ENCODE data around the gene PXK.
"Not testable (repeated sequence)": the region's sequence is repeated elsewhere in the genome, so short reads cannot be mapped to it uniquely, and the experiment has no call there.

The PXK gene

DNA sequence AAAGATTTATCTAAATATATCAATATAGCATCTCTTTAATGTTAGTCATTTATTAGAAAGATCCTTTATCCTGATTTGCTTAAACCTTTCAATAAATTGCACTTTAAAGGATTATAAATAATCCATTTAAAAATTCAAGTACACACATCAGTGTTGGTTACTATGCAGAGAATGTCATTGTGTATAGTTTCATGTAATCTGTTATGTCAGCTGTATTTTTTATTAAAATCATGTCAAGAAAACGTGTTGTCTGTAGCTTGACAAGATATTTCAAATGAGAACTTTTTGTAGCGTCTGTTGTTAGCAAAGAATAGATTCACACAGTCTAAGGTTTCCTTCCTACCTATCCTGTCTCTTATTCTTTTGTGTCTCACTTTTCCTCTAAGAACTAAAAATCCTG is 93.1 kb downstream of the PXK start:
- Histone ChIP-seq H3K4me3 (ENCODE audit: low read depth in 1 of 2, low read length in 2 of 2) (no peak overlapping the region), H3K27ac (ENCODE audit: low read depth, low read length) (no peak overlapping the region), H3K27me3 (ENCODE audit: control insufficient read depth in 1 of 2, insufficient read depth in 2 of 2, low read length in 2 of 2) (no peaks in the 10 kb centered on the region), H3K36me3 (ENCODE audit: control insufficient read depth in 1 of 2, insufficient read depth in 2 of 2, low read length in 2 of 2) (peaks cover 65 to 80% of the 10 kb centered on the region in 2 donors), H3K9ac (ENCODE audit: low read depth in 1 of 2, low read length in 2 of 2) (no peak overlapping the region), H3K4me1 (ENCODE audit: control insufficient read depth in 1 of 2, insufficient read depth in 2 of 2, low read length in 2 of 2) (no peaks in the 10 kb centered on the region), H3K9me3 (ENCODE audit: control insufficient read depth in 1 of 2, low read length in 2 of 2) (no peaks in the 10 kb centered on the region)

DNA sequence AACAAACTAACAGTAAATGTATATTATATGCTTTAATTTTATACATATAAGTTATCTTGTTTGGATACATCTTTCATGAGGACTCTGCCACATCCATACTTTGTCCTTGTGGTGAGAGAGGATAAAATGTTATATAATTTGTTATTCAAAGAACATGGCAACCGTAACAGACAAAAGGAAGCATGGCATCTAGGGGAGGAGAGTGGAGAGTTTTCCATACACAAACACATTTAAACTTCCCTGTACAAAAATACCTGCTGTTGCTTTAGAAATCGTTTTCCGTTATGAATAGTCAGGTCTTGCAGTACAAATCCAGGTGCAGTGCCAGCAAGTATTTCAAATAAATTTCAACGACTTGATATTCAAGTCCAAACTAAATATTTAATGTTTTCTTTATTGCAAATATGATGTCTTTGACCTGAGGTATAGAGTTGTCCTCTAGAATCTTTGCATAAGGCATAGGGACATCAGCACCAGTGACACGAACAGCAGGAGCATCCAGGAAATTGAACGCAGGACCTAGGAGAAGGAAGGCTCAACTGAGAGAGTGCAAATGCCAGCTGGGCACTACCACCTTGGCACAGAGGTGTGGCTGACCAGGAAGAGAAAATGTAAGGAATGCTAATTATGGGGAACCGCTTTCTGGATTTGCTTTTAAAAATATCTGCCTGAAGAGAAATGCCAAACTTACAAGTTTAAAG is 95.1 kb downstream of the PXK start:
- H3K9me3 ChIP-seq (ENCODE audit: control insufficient read depth in 1 of 2, low read length in 2 of 2) = no peaks in the 10 kb centered on the region
- peaks cover 59 to 81% of the 10 kb centered on the region in 2 donors for H3K36me3 ChIP-seq (ENCODE audit: control insufficient read depth in 1 of 2, insufficient read depth in 2 of 2, low read length in 2 of 2)
- H3K4me1 ChIP-seq (ENCODE audit: control insufficient read depth in 1 of 2, insufficient read depth in 2 of 2, low read length in 2 of 2) = peaks cover 0 to 3% of the 10 kb centered on the region in 2 donors
- H3K9ac ChIP-seq (ENCODE audit: low read depth in 1 of 2, low read length in 2 of 2) = no peak overlapping the region
- no peak overlapping the region for H3K4me3 ChIP-seq (ENCODE audit: low read depth in 1 of 2, low read length in 2 of 2)
- H3K27me3 ChIP-seq (ENCODE audit: control insufficient read depth in 1 of 2, insufficient read depth in 2 of 2, low read length in 2 of 2) = no peaks in the 10 kb centered on the region
- no peak overlapping the region for H3K27ac ChIP-seq (ENCODE audit: low read depth, low read length)

DNA sequence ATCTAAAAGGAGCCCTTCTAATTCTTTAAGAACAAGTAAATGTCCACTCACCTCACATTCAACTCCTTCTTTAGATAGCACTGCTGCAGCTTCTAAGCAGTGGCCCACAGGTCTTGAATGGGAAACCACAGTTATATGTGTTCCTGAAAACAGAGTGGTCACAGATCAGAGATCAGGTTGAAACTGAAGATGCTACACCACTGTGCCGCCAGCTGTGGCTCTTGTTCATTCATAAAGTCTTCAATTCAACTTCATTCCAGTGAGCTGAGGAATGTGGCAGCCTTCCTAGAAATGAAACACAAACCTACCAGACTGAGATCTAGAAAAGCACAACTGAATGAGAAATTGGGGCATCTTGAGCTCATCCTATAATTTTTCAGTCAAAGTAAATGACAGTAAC is 97.0 kb downstream of the PXK start:
- Histone ChIP-seq H3K27me3 (ENCODE audit: control insufficient read depth in 1 of 2, insufficient read depth in 2 of 2, low read length in 2 of 2) (no peaks in the 10 kb centered on the region), H3K4me1 (ENCODE audit: control insufficient read depth in 1 of 2, insufficient read depth in 2 of 2, low read length in 2 of 2) (peaks cover 7 to 10% of the 10 kb centered on the region in 2 donors), H3K4me3 (ENCODE audit: low read depth in 1 of 2, low read length in 2 of 2) (no peak overlapping the region), H3K9ac (ENCODE audit: low read depth in 1 of 2, low read length in 2 of 2) (no peak overlapping the region), H3K27ac (ENCODE audit: low read depth, low read length) (no peak overlapping the region), H3K36me3 (ENCODE audit: control insufficient read depth in 1 of 2, insufficient read depth in 2 of 2, low read length in 2 of 2) (peaks cover 44 to 69% of the 10 kb centered on the region in 2 donors), H3K9me3 (ENCODE audit: control insufficient read depth in 1 of 2, low read length in 2 of 2) (no peaks in the 10 kb centered on the region)

DNA sequence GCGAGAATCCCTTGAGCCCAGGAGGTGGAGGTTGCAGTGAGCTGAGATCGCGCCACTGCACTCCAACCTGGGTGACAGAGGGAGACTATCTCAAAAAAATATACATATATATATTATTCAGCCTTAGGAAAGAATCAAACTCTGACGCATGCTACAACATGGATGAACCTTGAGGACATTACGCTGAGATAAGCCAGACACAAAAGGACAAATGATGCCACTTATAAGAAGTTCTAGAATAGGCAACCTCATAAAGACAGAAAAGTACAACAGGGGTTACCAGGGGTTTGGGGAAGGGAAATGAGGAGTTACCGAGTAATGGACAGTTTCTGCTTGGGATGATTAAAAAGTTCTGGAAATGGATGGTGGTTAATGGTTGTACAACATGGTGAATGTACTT is 100.2 kb downstream of the PXK start:
- H3K4me1 ChIP-seq (ENCODE audit: control insufficient read depth in 1 of 2, insufficient read depth in 2 of 2, low read length in 2 of 2) = peaks cover 7 to 10% of the 10 kb centered on the region in 2 donors
- no peak overlapping the region for H3K27ac ChIP-seq (ENCODE audit: low read depth, low read length)
- no peaks in the 10 kb centered on the region for H3K27me3 ChIP-seq (ENCODE audit: control insufficient read depth in 1 of 2, insufficient read depth in 2 of 2, low read length in 2 of 2)
- peak overlapping the region; percentile 60 to 78 for H3K9ac ChIP-seq (ENCODE audit: low read depth in 1 of 2, low read length in 2 of 2)
- peak overlapping the region; percentile 78 to 79 for H3K4me3 ChIP-seq (ENCODE audit: low read depth in 1 of 2, low read length in 2 of 2)
- no peaks in the 10 kb centered on the region for H3K9me3 ChIP-seq (ENCODE audit: control insufficient read depth in 1 of 2, low read length in 2 of 2)
- H3K36me3 ChIP-seq (ENCODE audit: control insufficient read depth in 1 of 2, insufficient read depth in 2 of 2, low read length in 2 of 2) = peaks cover 23 to 42% of the 10 kb centered on the region in 2 donors

DNA sequence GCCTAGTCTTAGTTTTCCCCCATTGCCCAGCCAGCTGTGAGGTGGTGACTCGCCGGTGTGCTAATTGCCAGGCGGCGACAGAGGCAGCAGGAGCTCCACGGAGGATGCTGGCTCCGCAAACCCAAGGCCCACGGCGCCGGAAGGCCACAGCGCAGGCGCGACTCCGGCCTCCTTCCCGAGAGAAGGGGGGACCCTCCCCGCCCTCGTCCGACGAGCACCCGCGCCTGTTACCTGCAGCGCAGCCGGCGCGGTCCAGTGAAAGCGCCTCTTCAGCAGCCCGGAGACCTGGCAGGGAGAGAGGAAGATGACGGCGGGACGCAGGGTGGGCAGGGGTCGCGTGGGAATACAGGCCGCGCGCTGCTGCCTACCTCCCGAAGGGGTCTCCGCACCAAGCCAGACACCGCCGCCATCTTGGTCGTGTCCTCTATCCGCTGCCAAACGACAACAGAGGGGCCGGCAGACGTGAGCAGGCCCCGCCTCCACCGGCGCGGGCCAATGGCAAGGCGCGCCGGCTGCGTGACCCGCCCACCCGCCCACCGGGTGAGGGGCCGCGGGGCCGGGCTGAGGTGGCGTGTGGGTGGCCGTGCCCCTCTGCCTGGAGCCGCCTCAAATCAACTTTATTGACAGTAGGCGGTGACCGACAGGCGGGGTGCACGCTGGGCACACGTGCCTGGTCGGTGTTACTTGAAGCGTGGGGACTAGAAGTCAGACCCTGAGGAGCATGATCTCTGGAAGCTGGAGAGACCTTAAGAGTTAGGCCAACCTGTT is 100.9 kb downstream of the PXK start, which contains the start of gene PDHB:
TSS of gene PDHB (minus strand) at position 433 of the 768 bp plus-strand sequence. CDS start at position 410, 23 bp downstream.
- no peaks in the 10 kb centered on the region for H3K27me3 ChIP-seq (ENCODE audit: control insufficient read depth in 1 of 2, insufficient read depth in 2 of 2, low read length in 2 of 2)
- peak within 1 kb of the TSS; percentile 78 to 79 for H3K4me3 ChIP-seq (ENCODE audit: low read depth in 1 of 2, low read length in 2 of 2)
- H3K36me3 ChIP-seq (ENCODE audit: control insufficient read depth in 1 of 2, insufficient read depth in 2 of 2, low read length in 2 of 2) = peaks cover 17 to 35% of the 10 kb centered on the region in 2 donors
- H3K27ac ChIP-seq (ENCODE audit: low read depth, low read length) = peak within 1 kb of the TSS; percentile 91
- H3K9me3 ChIP-seq (ENCODE audit: control insufficient read depth in 1 of 2, low read length in 2 of 2) = no peaks in the 10 kb centered on the region
- H3K4me1 ChIP-seq (ENCODE audit: control insufficient read depth in 1 of 2, insufficient read depth in 2 of 2, low read length in 2 of 2) = peaks cover 7 to 10% of the 10 kb centered on the region in 2 donors
- H3K9ac ChIP-seq (ENCODE audit: low read depth in 1 of 2, low read length in 2 of 2) = peak within 1 kb of the TSS; percentile 60 to 78

DNA sequence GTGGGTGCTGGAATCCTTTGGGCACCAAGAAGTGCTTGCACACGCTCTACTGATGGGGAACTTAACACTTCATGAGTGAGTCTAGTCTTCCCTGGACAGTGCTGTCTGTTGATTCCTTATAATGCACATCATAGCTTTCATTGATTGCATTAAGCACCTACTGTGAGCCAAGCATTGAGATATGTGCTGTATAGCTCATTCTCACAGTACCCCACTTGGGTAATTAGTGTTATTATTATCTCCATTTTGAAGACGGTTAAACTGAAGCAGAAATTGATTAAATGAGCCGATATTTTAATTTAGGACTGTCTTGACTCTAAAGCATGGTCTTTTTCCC is 101.4 kb downstream of the PXK start:
- Histone ChIP-seq H3K36me3 (ENCODE audit: control insufficient read depth in 1 of 2, insufficient read depth in 2 of 2, low read length in 2 of 2) (peaks cover 15 to 30% of the 10 kb centered on the region in 2 donors), H3K9me3 (ENCODE audit: control insufficient read depth in 1 of 2, low read length in 2 of 2) (no peaks in the 10 kb centered on the region), H3K27ac (ENCODE audit: low read depth, low read length) (no peak overlapping the region), H3K27me3 (ENCODE audit: control insufficient read depth in 1 of 2, insufficient read depth in 2 of 2, low read length in 2 of 2) (no peaks in the 10 kb centered on the region), H3K9ac (ENCODE audit: low read depth in 1 of 2, low read length in 2 of 2) (peak overlapping the region in 1 of 2 donors; percentile 4), H3K4me1 (ENCODE audit: control insufficient read depth in 1 of 2, insufficient read depth in 2 of 2, low read length in 2 of 2) (peaks cover 7 to 10% of the 10 kb centered on the region in 2 donors), H3K4me3 (ENCODE audit: low read depth in 1 of 2, low read length in 2 of 2) (peak overlapping the region; percentile 48 to 79)

DNA sequence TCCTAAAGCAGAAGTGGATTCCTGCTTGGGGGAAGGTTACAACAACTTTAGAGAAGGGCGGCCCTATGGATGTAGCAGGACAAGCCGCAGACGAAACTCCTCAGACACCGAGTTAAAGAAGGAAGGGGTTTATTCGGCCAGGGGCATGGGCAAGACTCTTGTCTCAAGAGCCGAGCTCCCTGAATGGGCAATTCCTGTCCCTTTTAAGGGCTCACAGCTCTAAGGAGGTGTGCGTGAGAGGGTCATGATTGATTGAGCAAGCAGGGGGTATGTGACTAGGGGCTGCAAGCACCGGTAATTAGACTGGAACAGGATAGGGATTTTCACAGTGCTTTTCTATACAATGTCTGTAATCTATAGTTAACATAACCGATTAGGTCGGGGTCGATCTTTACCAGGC is 101.8 kb downstream of the PXK start:
- no peaks in the 10 kb centered on the region for H3K9me3 ChIP-seq (ENCODE audit: control insufficient read depth in 1 of 2, low read length in 2 of 2)
- peak overlapping the region in 1 of 2 donors; percentile 48 for H3K4me3 ChIP-seq (ENCODE audit: low read depth in 1 of 2, low read length in 2 of 2)
- H3K27ac ChIP-seq (ENCODE audit: low read depth, low read length) = no peak overlapping the region
- H3K36me3 ChIP-seq (ENCODE audit: control insufficient read depth in 1 of 2, insufficient read depth in 2 of 2, low read length in 2 of 2) = peaks cover 12 to 26% of the 10 kb centered on the region in 2 donors
- H3K27me3 ChIP-seq (ENCODE audit: control insufficient read depth in 1 of 2, insufficient read depth in 2 of 2, low read length in 2 of 2) = no peaks in the 10 kb centered on the region
- no peak overlapping the region for H3K9ac ChIP-seq (ENCODE audit: low read depth in 1 of 2, low read length in 2 of 2)
- H3K4me1 ChIP-seq (ENCODE audit: control insufficient read depth in 1 of 2, insufficient read depth in 2 of 2, low read length in 2 of 2) = peaks cover 7 to 10% of the 10 kb centered on the region in 2 donors

DNA sequence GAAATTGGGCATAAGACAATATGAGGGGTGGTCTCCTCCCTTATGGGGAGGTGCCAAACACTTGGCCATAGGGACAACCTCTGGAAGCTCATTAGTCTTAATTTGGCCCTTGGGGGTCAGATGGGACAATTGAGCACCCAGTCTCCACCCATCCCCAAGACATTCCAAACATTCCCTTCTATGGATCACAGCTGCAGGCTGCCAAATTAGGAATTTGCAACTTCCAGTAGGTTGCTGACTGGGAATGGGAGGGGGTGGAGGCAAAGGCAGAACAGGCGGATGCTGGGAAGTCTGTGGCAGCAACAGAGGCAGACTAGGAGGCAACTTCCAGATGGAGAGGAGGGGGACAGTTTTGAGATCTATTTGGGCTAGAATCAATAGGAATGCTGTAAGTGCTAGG is 102.3 kb downstream of the PXK start:
- peaks cover 8 to 21% of the 10 kb centered on the region in 2 donors for H3K36me3 ChIP-seq (ENCODE audit: control insufficient read depth in 1 of 2, insufficient read depth in 2 of 2, low read length in 2 of 2)

DNA sequence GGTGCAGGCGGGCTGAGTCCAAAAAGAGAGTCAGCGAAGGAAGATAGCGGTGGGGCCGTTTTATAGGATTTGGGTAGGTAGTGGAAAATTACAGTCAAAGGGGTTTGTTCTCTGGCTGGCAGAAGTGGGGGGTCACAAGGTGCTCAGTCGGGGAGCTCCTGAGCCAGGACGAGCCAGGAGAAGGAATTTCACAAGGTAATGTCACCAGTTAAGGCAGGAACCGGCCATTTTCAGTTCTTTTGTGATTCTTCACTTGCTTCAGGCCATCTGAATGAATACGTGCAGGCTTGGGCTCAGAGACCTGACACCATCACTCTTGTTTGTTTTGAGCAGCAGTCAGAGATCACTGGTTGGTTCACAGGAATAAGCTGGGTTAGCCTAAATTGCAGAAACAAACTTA is 104.6 kb downstream of the PXK start:
- H3K27me3 ChIP-seq (ENCODE audit: control insufficient read depth in 1 of 2, insufficient read depth in 2 of 2, low read length in 2 of 2); H3K4me3 ChIP-seq (ENCODE audit: low read depth in 1 of 2, low read length in 2 of 2); H3K9me3 ChIP-seq (ENCODE audit: control insufficient read depth in 1 of 2, low read length in 2 of 2); H3K27ac ChIP-seq (ENCODE audit: low read depth, low read length); H3K9ac ChIP-seq (ENCODE audit: low read depth in 1 of 2, low read length in 2 of 2); H3K36me3 ChIP-seq (ENCODE audit: control insufficient read depth in 1 of 2, insufficient read depth in 2 of 2, low read length in 2 of 2): not testable (repeated sequence)
- H3K4me1 ChIP-seq (ENCODE audit: control insufficient read depth in 1 of 2, insufficient read depth in 2 of 2, low read length in 2 of 2) = peaks cover 7 to 10% of the 10 kb centered on the region in 2 donors

More for the DNA sequence above, 102.3 kb downstream of the PXK start:
- Histone ChIP-seq H3K4me3 (ENCODE audit: low read depth in 1 of 2, low read length in 2 of 2) (no peak overlapping the region), H3K27ac (ENCODE audit: low read depth, low read length) (no peak overlapping the region), H3K9ac (ENCODE audit: low read depth in 1 of 2, low read length in 2 of 2) (no peak overlapping the region), H3K27me3 (ENCODE audit: control insufficient read depth in 1 of 2, insufficient read depth in 2 of 2, low read length in 2 of 2) (no peaks in the 10 kb centered on the region), H3K4me1 (ENCODE audit: control insufficient read depth in 1 of 2, insufficient read depth in 2 of 2, low read length in 2 of 2) (peaks cover 7 to 10% of the 10 kb centered on the region in 2 donors), H3K9me3 (ENCODE audit: control insufficient read depth in 1 of 2, low read length in 2 of 2) (no peaks in the 10 kb centered on the region)

DNA sequence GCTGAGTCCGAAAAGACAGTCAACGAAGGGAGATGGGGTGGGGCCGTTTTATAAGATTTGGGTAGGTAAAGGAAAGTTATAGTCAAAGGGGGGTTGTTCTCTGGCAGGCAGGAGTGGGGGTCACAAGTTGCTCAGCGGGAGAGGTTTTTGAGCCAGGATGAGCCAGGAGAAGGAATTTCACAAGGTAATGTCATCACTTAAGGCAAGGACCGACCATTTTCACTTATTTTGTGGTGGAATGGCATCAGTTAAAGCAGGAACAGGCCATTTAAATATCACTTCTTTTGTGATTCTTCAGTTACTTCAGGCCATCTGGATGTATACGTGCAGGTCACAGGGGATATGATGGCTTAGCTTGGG is 108.3 kb downstream of the PXK start:
- not testable (repeated sequence) for H3K27ac ChIP-seq (ENCODE audit: low read depth, low read length); H3K4me3 ChIP-seq (ENCODE audit: low read depth in 1 of 2, low read length in 2 of 2); H3K4me1 ChIP-seq (ENCODE audit: control insufficient read depth in 1 of 2, insufficient read depth in 2 of 2, low read length in 2 of 2); H3K36me3 ChIP-seq (ENCODE audit: control insufficient read depth in 1 of 2, insufficient read depth in 2 of 2, low read length in 2 of 2); H3K27me3 ChIP-seq (ENCODE audit: control insufficient read depth in 1 of 2, insufficient read depth in 2 of 2, low read length in 2 of 2); H3K9ac ChIP-seq (ENCODE audit: low read depth in 1 of 2, low read length in 2 of 2); H3K9me3 ChIP-seq (ENCODE audit: control insufficient read depth in 1 of 2, low read length in 2 of 2)

Data from duodenal mucosa (tissue), 2 donors.